ENCODE results near the gene CMKLR1.

CMKLR1 gene

GRCh38 chr12:108271951-108272872 is 66.9 kb downstream of the CMKLR1 start:
- FAIRE-seq (no peak), DNase-seq (ENCODE audit: insufficient read length, low spot score) (no peak)
- no peak for TF ChIP-seq POLR2A (IDR thresholded peaks at IDR 0.05; ENCODE audit: low read depth, low read length)

- TF ChIP-seq POLR2A (IDR thresholded peaks at IDR 0.05; ENCODE audit: low read depth, low read length) = no peak
- FAIRE-seq (no peak), DNase-seq (ENCODE audit: insufficient read length, low spot score) (no peak)
Observed at GRCh38 chr12:108270849-108271143, 68.3 kb downstream of the CMKLR1 start.

GRCh38 chr12:108270035-108270848 is 68.9 kb downstream of the CMKLR1 start:
- DNase-seq (ENCODE audit: insufficient read length, low spot score) (no peak), FAIRE-seq (no peak)
- no peak for TF ChIP-seq POLR2A (IDR thresholded peaks at IDR 0.05; ENCODE audit: low read depth, low read length)

GRCh38 chr12:108269224-108269623 is 69.9 kb downstream of the CMKLR1 start:
- FAIRE-seq = no peak
- no peak for DNase-seq (ENCODE audit: insufficient read length, low spot score)

GRCh38 chr12:108268397-108268796 is 70.7 kb downstream of the CMKLR1 start:
- FAIRE-seq = no peak
- DNase-seq (ENCODE audit: insufficient read length, low spot score) = no peak
- TF ChIP-seq POLR2A (IDR thresholded peaks at IDR 0.05; ENCODE audit: low read depth, low read length) = no peak

More at GRCh38 chr12:108269224-108269623, 69.9 kb downstream of the CMKLR1 start:
- no peak for TF ChIP-seq POLR2A (IDR thresholded peaks at IDR 0.05; ENCODE audit: low read depth, low read length)

GRCh38 chr12:108267450-108267849 is 71.7 kb downstream of the CMKLR1 start:
- no peak for DNase-seq (ENCODE audit: insufficient read length, low spot score)
- TF ChIP-seq POLR2A (IDR thresholded peaks at IDR 0.05; ENCODE audit: low read depth, low read length) = no peak
- FAIRE-seq = no peak

GRCh38 chr12:108266131-108266530 is 73.0 kb downstream of the CMKLR1 start:
- no peak for TF ChIP-seq POLR2A (IDR thresholded peaks at IDR 0.05; ENCODE audit: low read depth, low read length)
- DNase-seq (ENCODE audit: insufficient read length, low spot score) (no peak), FAIRE-seq (no peak)

- FAIRE-seq (no peak), DNase-seq (ENCODE audit: insufficient read length, low spot score) (no peak)
- no peak for TF ChIP-seq POLR2A (IDR thresholded peaks at IDR 0.05; ENCODE audit: low read depth, low read length)
Observed at GRCh38 chr12:108265505-108265904, 73.6 kb downstream of the CMKLR1 start.

GRCh38 chr12:108260969-108261368 is 78.1 kb downstream of the CMKLR1 start:
- DNase-seq (ENCODE audit: insufficient read length, low spot score) (no peak), FAIRE-seq (no peak)
- TF ChIP-seq POLR2A (IDR thresholded peaks at IDR 0.05; ENCODE audit: low read depth, low read length) = no peak

GRCh38 chr12:108260039-108260438 is 79.1 kb downstream of the CMKLR1 start:
- DNase-seq (ENCODE audit: insufficient read length, low spot score) (no peak), FAIRE-seq (no peak)
- TF ChIP-seq POLR2A (IDR thresholded peaks at IDR 0.05; ENCODE audit: low read depth, low read length) = no peak

GRCh38 chr12:108257610-108258106 is 81.5 kb downstream of the CMKLR1 start:
- FAIRE-seq = no peak

GRCh38 chr12:108257004-108257403 is 82.1 kb downstream of the CMKLR1 start:
- FAIRE-seq (no peak), DNase-seq (ENCODE audit: insufficient read length, low spot score) (no peak)
- TF ChIP-seq POLR2A (IDR thresholded peaks at IDR 0.05; ENCODE audit: low read depth, low read length) = no peak

More at GRCh38 chr12:108257610-108258106, 81.5 kb downstream of the CMKLR1 start:
- no peak for TF ChIP-seq POLR2A (IDR thresholded peaks at IDR 0.05; ENCODE audit: low read depth, low read length)
- no peak for DNase-seq (ENCODE audit: insufficient read length, low spot score)

- DNase-seq (ENCODE audit: insufficient read length, low spot score) = no peak
- no peak for TF ChIP-seq POLR2A (IDR thresholded peaks at IDR 0.05; ENCODE audit: low read depth, low read length)
- FAIRE-seq = no peak
Observed at GRCh38 chr12:108255252-108255602, 83.9 kb downstream of the CMKLR1 start.

- no peak for TF ChIP-seq POLR2A (IDR thresholded peaks at IDR 0.05; ENCODE audit: low read depth, low read length)
- DNase-seq (ENCODE audit: insufficient read length, low spot score) (no peak), FAIRE-seq (no peak)
Observed at GRCh38 chr12:108254517-108255251, 84.4 kb downstream of the CMKLR1 start.

All from H54 (cell line).